Peyer's patch (tissue), 4 donors: ENCODE measurements around the gene PRELID2. TPM values are rescaled to one million over a fixed set of nuclear protein-coding genes. Genes with fewer than 3 reads are reported as not detected.

Experiments
- DNase-seq, 3 donors: peaks; one replicate each; pipeline ENCODE4 v3.0.0-alpha.2; 2017 to 2019
- H3K27ac ChIP-seq, 4 donors: fragments of 200-600 bp; sonication (generic); one replicate each; pipeline ENCODE4 v1.5.1; 2016 to 2019
- H3K27me3 ChIP-seq, 2 donors: fragments of 200-600 bp; sonication (generic); one replicate each; pipeline ENCODE4 v1.5.1; 2019
- H3K36me3 ChIP-seq, 3 donors: fragments of 200-600 bp; sonication (generic); one replicate each; pipeline ENCODE4 v1.5.1; 2016 to 2019
- H3K4me1 ChIP-seq, 4 donors: fragments of 200-600 bp; sonication (generic); one replicate each; pipeline ENCODE4 v1.5.1; 2016 to 2019
- H3K4me3 ChIP-seq, 4 donors: fragments of 200-600 bp; sonication (generic); 1 replicate in 3 of 4; 2 replicates in 1 of 4; pipeline ENCODE4 v1.5.1; 2016 to 2019; ENCODE audit warnings: mild to moderate bottlenecking in 1 of 4
- H3K9me3 ChIP-seq, 4 donors: fragments of 200-600 bp; sonication (generic); one replicate each; pipeline ENCODE4 v1.5.1; 2016 to 2019; ENCODE audit warnings: mild to moderate bottlenecking in 1 of 4
- POLR2A ChIP-seq, 2 donors: fragments of 450-650 bp; IDR thresholded peaks; one replicate each; pipeline ENCODE4 v1.5.1; 2017; ENCODE audit warnings: antibody characterized with exemption in 2 of 2, mild to moderate bottlenecking in 2 of 2, moderate library complexity in 2 of 2
- total RNA-seq, 4 donors: library from RNA; depleted of rRNA; stranded (reverse); fragments of >200 nt; gene quantifications; one replicate each; pipeline ENCODE4 v1.1.0, GENCODE V29; 2016
- TF ChIP-seq, protein P1 (sequence below), 6 experiments: fragments of 450-650 bp in 4 of 6; fragments of 200-600 bp in 2 of 6; sonication (generic) in 1 of 6; IDR thresholded peaks; one replicate each; pipeline ENCODE4 v1.5.1; 2017 to 2019; ENCODE audit warnings: antibody characterized with exemption in 6 of 6, mild to moderate bottlenecking in 3 of 6, moderate library complexity in 1 of 6

PRELID2 gene
- total RNA-seq, 4 donors from 2014 or later, result 81.7 to 194 (median 104) TPM

DNA sequence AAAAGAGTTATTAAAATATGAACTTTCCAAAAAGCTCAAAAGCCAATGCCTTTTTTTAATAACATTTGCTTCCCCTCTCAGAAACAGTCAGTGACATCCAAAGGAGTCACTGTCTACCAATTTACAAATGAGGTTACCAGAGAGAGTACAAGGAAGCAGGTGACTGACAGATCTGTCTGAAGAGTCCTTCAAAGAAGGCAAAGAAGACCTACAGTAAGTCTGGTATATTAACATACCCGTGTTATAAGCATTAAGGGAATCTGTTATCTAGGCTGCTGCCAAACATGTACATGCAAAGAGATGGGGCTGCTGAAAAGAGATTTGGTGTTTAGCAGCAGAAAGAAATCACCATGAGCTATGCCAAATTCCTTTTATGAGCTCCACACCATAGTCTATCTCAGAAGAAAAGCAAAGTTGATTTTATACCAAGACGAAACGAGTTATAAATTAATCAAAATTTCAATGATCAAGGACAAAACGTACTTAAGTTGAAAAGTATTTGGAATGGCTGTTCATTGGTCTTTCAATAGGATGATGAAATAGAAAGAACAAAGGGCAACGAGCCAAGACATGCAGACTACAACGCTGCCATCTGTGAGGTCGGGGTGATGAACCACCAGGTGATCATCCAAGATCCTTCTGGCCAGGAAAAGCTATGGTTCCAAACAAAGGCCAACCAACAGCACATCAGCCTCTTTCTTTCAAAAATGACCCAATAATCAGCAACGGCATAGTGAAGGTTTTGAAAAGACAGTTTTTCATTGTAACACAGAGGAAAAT is 8.1 kb downstream of the PRELID2 start:
- DNase-seq, result no peak
- Histone ChIP-seq H3K9me3 (no peaks in the 10 kb centered on the region), H3K27ac (no peak overlapping the region), H3K4me1 (peaks cover 0 to 12% (median 0%) of the 10 kb centered on the region in 4 donors), H3K36me3 (no peaks in the 10 kb centered on the region), H3K4me3 (no peak overlapping the region), H3K27me3 (no peaks in the 10 kb centered on the region)
- TF ChIP-seq, protein P1, sequence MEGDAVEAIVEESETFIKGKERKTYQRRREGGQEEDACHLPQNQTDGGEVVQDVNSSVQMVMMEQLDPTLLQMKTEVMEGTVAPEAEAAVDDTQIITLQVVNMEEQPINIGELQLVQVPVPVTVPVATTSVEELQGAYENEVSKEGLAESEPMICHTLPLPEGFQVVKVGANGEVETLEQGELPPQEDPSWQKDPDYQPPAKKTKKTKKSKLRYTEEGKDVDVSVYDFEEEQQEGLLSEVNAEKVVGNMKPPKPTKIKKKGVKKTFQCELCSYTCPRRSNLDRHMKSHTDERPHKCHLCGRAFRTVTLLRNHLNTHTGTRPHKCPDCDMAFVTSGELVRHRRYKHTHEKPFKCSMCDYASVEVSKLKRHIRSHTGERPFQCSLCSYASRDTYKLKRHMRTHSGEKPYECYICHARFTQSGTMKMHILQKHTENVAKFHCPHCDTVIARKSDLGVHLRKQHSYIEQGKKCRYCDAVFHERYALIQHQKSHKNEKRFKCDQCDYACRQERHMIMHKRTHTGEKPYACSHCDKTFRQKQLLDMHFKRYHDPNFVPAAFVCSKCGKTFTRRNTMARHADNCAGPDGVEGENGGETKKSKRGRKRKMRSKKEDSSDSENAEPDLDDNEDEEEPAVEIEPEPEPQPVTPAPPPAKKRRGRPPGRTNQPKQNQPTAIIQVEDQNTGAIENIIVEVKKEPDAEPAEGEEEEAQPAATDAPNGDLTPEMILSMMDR (IDR thresholded peaks at IDR 0.05), result no peak
- TF ChIP-seq POLR2A (IDR thresholded peaks at IDR 0.05), result no peak

DNA sequence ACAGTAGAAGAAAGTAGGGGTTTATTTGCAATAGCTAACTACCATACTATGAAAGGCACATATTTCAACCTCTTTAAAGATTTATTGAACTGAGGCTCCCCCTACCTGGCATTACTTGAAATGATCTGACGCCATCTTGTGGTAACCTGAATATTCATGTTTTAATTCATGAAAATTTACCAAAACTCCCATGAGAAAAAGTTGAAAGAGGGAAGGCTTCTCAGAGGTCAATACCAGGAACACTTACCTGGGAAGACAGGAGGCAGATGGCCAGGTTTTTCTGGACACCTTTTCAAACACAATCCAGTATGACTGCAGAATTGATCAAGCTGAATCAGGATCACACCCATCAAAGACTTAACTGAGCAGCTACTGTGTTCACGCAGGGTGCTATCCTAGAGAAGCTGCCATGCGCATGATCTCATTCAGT is 9.4 kb downstream of the PRELID2 start:
- no peak overlapping the region for H3K4me3 ChIP-seq
- peaks cover 0 to 6% (median 0%) of the 10 kb centered on the region in 4 donors for H3K4me1 ChIP-seq
- TF ChIP-seq, protein P1 (IDR thresholded peaks at IDR 0.05), result peak in 5 of 6 experiments; percentile 50 to 89 (median 79)
- TF ChIP-seq POLR2A (IDR thresholded peaks at IDR 0.05), result no peak
- H3K36me3 ChIP-seq, result no peaks in the 10 kb centered on the region
- no peak for DNase-seq
- no peaks in the 10 kb centered on the region for H3K9me3 ChIP-seq
- H3K27me3 ChIP-seq, result no peaks in the 10 kb centered on the region
- no peak overlapping the region for H3K27ac ChIP-seq

DNA sequence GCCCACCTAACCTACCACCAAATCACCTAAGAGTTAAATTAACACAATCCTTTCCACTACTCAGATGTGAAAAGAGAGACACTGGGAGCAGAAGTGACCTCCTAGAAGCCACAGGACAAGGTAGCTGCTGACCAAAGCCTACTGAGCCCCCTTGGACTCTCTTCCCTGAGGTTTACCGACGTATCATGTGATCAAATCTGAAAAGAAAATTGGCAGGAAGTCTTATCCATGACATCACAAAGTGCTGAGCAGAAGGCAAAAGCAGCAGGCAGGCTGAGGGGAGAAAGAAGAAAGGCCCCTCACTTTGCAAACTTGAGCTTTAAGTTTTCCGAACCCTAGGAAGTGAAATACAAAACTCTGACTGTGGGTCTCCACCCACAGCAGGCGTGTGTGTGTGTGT is 11.1 kb downstream of the PRELID2 start:
- H3K4me1 ChIP-seq, result peaks cover 0 to 4% (median 0%) of the 10 kb centered on the region in 4 donors
- H3K36me3 ChIP-seq, result peaks cover 0 to 3% (median 0%) of the 10 kb centered on the region in 3 donors
- no peak for TF ChIP-seq POLR2A (IDR thresholded peaks at IDR 0.05)
- TF ChIP-seq, protein P1 (IDR thresholded peaks at IDR 0.05), result no peak
- H3K27ac ChIP-seq, result no peak overlapping the region
- H3K9me3 ChIP-seq, result no peaks in the 10 kb centered on the region
- no peak for DNase-seq
- H3K4me3 ChIP-seq, result no peak overlapping the region
- no peaks in the 10 kb centered on the region for H3K27me3 ChIP-seq

DNA sequence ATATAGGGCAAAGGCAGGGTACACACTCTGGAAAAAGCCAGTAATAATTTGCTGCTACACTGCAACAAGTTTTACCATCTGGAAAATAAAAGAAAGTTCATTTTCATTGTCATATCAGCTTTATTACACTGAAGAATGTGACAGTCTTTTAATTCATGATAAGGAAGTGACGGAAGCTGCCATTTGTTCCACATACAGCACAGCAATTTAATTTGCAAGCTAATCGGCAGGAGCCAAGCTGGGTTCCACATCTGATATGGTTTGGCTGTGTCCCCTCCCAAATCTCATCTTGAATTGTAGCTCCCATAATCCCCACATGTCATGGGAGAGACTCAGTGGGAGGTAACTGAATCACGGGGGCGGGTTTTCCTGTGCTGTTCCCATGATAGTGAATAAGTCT is 16.5 kb downstream of the PRELID2 start:
- Histone ChIP-seq H3K4me3 (no peak overlapping the region), H3K27me3 (no peaks in the 10 kb centered on the region), H3K4me1 (no peaks in the 10 kb centered on the region), H3K27ac (no peak overlapping the region), H3K36me3 (peaks cover 0 to 38% (median 0%) of the 10 kb centered on the region in 3 donors), H3K9me3 (no peaks in the 10 kb centered on the region)
- TF ChIP-seq, protein P1 (IDR thresholded peaks at IDR 0.05), result no peak
- TF ChIP-seq POLR2A (IDR thresholded peaks at IDR 0.05), result no peak
- no peak for DNase-seq

DNA sequence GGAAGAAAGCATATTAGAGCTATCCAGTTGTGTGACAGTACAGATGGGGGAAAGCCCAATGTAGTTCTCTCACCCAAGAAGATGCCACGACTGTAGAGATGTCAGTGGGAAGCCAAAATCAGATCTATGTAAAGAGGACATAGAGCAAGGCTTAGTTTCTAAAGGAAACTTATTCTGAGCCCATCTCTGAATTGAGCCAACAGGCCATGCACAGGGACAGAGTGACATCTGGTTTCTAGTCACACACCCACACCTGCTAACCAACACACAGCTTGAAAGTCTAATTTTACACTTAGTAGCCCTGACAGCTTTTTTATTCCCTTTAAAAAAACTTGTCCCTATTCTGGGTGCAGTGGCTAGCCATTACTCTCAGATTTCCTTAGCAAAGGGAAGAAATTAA is 22.3 kb downstream of the PRELID2 start:
- Histone ChIP-seq H3K4me1 (no peaks in the 10 kb centered on the region), H3K27me3 (no peaks in the 10 kb centered on the region), H3K36me3 (peaks cover 0 to 55% (median 0%) of the 10 kb centered on the region in 3 donors), H3K27ac (no peak overlapping the region), H3K9me3 (no peaks in the 10 kb centered on the region), H3K4me3 (no peak overlapping the region)
- TF ChIP-seq, protein P1 (IDR thresholded peaks at IDR 0.05), result no peak
- no peak for TF ChIP-seq POLR2A (IDR thresholded peaks at IDR 0.05)
- DNase-seq, result no peak
